NCI-H1930 (cell line): ENCODE measurements around the gene YY1.
"Not testable (repeated sequence)": the region's sequence is repeated elsewhere in the genome, so short reads cannot be mapped to it uniquely, and the experiment has no call there.

Experiments used
- DNase-seq, 2 experiments: peaks; one replicate each; lab custom pipeline; 2025; lab: John Stamatoyannopoulos, UW

YY1 gene

DNA sequence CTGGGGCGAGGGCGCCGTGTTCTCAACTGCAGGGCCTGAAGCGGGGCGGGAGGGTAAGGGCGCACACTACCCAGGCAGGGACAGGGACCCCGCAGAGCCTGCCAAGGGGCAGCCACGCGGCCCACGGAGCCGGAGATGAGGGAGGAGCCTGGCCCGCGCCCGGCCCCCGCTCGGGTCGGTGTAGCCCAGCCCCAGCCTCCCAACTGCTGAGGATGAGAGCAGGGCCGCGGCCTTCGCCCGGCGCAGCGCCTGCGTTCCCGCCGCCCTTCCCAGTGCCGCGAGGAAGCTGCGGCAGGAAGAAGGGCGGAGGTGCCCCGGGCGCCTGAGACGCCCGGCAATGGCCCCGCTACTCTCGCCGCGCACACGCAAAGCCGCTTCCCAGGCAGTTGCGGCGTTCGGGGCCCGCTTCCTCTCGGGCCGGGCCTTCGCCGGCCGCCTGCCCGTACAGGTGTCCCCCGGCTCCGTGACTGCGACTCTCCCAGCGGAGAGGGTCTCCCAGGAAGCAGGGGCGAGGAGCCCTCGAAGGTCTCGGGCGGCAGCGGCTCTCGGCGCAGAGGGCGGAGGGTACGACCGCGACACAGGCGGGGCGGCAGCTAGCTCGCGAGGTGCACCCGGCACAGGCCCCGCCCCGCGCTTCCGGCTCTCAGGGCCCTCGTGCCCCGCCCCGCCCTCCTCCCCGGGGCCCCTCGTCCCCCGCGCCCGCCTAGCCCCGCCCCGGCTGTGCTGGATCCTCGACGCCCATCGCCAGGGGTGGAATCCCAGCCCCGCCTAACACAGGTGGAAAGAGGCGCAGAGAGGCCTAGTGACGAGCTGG is 24.8 kb upstream of the YY1 start:
- DNase-seq: peak; percentile 85

GRCh38 chr14:100214770-100215083 is 24.2 kb upstream of the YY1 start:
- DNase-seq: no peak

DNA sequence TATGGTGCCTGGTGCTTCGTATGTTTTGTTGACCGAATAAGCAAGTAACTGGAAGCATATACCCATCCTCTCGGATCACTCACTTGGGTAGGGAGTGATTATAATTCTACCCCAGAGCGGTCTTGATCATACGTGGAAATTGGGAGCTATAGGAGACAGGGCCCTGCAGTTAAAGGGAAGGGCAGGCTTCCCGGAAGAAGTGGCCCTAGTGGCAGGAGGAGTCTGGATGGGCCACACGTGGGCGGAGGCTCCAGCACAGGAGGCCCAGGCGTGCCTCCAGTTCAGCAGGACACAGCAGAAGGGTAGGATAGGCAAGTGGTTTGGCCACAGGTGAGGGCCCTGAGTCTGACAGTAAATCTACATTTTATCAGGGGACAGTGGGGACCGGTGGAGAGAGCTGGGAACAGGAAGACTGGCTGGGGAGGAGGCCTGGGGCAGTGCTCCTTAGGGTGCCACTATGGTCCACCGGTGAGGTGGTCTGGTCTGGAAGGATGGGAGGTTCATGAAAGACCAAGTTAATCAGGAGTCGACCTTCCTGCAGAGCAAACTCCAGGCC is 23.5 kb upstream of the YY1 start:
- no peak for DNase-seq

GRCh38 chr14:100219126-100219785 is 19.7 kb upstream of the YY1 start:
- no peak for DNase-seq

- no peak for DNase-seq
Measured at GRCh38 chr14:100221533-100222223, 17.3 kb upstream of the YY1 start.

DNA sequence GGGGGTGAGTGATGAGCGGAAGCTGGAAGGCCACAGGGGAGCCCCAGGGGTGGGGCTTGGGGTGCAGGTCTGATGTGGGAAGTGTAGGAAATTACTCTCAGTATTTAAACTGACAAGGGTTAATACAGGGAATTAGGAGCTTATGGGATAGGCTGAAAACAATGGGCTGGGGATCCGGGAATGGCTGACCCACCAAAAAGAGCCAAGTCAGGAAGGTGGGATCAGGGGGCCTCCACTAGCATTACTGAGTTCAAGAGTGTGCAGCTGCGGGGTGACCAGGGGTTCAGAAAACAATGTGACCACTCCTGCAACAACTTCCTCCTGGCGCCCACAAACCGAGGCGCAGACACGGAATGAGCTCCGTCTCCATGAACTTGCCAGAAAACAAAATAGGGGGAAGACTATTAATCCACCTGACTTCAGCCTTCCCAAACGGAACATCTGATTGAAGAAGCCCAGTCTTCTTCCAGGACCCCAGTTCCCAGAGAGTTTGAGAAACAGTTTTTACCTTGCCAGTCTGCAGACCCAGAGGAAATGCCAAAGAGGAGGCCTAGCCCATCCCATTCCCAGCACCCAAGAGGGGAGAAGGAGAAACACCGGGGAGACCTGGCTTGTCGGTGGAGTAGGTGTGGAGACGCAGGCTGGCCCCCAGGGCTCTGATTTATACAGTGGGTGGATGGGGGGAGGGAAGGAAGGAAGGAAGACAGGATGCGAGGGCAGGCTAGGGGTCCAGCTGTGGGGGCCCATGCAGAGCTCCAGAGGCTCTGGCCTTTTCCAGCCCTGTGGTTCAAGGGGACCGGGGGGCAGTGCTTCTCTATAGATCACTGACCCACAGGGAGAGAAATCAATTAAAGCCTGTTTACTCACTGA is 16.5 kb upstream of the YY1 start:
- DNase-seq: no peak

DNA sequence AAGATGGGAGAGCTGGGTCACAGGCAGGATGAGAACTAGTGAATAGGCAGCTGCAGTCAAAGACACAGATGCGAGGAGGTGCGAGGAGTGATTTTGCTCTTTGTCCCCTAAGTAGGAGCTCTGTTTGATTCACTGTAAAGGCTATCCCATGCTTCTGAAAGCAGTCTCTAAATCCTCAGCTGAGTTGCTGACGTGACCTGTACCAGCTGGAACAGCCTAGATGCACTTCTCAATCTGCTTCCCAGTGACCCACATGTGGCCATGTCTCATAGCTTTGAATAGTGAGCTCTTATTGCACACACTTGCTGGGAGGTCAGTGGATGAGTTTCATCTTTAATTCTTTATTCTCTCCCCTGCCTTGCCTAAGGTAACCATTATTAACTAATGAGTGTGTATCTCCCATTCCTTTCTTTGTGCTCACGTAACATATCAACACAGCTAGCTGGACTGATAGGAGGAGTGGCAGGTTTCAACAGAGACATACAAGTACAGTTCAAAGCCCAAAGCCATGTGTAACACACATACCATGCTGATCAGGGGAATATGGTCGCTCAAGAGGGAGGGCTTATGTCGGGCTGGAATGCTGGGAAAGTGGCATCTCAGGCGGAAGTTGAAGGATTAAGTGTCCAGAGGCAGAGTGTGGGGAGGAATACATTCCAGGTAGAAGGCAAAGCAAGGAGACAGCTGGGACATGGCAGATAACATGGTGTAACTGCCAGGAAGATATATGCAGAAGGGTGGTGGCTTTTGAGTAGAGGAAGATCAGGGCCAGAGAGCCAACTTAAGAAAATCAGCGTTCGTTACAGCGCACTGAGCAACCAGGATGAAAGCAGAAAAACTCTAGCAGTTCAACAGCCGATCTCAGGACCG is 15.4 kb upstream of the YY1 start:
- no peak for DNase-seq

DNA sequence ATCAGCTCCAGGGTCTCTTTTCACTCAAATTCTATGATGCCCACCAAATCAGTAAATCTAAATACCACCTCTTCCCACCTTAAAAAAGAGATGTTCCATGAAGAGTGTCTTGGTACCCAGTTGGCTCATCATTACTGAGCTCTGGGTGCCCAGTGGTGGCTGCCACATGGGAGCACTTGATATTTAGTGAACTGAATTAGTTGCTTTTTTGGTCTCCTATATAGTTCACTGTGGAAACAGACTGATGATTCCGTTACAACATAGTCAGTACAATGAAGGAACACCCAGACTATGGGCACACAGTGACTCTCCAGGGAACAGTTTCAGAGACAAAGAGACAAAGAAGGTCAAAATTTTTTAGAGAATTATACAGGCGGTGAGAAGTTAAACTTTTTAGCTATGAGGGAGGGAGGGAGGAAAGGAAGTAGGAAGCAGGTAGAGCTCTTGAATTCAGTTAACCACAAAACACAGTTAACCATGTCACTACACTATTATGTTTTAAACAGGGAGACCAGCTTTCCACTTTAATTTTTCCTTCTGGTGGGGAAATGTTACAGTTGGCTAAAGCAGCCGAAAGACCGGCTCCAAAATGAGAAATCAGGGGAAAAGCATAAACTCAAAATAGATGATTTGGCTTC is 14.6 kb upstream of the YY1 start:
- no peak for DNase-seq

DNA sequence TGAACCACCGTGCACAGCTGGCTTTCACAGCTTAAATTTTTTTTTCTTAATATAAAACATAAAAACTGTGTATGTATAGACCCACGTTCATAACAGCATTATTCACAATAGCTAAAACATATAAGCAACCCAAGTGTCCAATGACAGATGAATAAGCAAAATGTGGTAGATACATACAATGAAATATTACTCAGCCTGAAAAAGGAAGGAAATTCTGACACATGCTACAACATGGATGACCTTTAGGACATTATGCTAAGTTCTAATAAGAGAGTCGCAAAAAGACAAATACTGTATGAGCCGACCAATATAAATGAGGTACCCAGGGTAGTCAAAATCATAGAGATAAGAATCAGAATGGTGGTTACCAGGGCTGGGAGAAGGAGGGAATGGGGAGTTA is 13.8 kb upstream of the YY1 start:
- DNase-seq: no peak

GRCh38 chr14:100230361-100230760 is 8.6 kb upstream of the YY1 start:
- DNase-seq: no peak

DNA sequence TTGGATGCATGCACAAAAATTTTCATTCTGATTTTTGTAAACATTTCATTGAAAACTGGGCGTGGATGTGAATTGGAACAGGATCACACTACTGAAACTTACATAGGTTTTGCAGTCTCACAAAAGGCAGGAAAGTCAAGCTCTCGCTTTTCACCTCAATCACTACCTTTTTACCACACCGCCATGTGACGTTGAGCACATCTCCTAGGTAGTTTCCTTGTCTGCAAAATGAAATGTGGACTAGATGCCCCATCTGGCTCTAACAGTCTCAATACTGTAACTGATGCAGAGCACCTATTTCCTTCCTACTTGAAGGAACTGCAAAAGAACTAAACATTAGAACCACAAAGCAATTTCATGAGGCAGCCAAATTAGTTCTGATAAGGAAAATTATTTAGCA is 4.4 kb upstream of the YY1 start:
- DNase-seq: no peak

DNA sequence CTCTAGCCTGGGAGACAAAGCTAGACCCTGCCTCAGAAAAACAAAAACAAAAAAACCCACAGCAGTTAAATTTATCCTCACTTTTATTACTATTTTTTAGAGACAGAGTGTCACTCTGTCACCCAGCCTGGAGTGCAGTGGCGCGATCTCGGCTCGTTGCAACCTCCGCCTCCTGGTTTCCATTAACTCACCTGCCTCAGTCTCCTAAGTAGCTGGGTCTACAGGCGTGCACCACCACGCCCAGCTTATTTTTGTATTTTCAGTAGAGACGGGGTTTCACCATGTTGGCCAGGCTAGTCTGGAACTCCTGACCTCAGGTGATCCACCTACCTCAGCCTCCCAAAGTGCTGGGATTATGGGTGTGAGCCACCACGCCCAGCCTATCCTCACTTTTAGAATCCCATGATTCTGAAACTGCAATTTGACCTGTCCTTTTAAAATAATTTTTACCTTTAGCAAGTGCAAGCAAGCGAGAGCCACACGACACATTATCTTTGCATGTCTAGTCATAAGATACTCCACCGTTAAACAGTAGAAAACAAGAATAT is 2.6 kb upstream of the YY1 start:
- DNase-seq: not testable (repeated sequence)

DNA sequence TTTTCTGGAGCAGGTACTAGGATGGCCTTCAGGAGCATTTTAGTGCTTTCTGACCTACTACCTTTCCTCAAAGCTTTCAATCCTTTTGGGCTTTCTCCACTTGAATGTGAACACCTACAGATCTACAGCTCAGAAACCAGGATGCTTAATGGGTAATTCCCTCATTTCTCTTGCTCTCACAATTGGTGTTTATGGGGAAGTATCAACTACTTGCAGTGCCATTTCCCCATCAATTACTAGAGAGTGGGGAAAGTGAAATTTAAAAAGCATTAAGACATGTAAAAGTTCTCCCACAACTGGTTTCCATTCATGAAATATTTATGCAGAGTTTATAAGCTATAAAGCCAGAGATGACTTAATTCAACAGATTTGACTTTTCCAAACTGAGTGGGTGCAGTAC is 2.1 kb upstream of the YY1 start:
- DNase-seq: no peak

GRCh38 chr14:100237735-100238418 is 1.1 kb upstream of the YY1 start:
- DNase-seq: peak; percentile 9 to 27

DNA sequence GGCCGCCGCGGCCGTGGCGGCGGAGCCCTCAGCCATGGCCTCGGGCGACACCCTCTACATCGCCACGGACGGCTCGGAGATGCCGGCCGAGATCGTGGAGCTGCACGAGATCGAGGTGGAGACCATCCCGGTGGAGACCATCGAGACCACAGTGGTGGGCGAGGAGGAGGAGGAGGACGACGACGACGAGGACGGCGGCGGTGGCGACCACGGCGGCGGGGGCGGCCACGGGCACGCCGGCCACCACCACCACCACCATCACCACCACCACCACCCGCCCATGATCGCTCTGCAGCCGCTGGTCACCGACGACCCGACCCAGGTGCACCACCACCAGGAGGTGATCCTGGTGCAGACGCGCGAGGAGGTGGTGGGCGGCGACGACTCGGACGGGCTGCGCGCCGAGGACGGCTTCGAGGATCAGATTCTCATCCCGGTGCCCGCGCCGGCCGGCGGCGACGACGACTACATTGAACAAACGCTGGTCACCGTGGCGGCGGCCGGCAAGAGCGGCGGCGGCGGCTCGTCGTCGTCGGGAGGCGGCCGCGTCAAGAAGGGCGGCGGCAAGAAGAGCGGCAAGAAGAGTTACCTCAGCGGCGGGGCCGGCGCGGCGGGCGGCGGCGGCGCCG is 381 bp downstream of the YY1 start:
- no peak for DNase-seq

- peak; percentile 81 to 86 for DNase-seq
Measured at GRCh38 chr14:100239840-100240667, 1.1 kb downstream of the YY1 start.

GRCh38 chr14:100240668-100241032 is 1.7 kb downstream of the YY1 start:
- DNase-seq: no peak

DNA sequence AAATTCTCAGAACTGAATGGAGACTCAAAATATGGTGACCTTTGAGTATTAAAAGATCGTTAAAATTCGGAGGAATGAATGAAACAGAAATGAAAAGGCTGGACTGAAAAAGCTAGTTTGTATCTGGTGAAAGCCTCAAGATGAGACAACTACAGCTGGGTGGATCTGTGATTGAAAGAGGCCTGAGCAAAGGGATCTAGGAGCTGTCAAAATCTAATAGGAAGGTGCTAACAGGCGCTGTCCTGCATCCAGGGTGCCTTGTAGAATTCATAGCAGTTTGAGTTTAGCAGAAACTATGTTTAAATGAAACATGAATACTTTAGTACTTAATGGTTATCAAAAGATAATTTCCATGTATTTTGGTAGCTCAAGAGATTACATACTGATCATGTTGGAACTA is 2.3 kb downstream of the YY1 start:
- no peak for DNase-seq
